HG03469 (cell line): Measurements from ENCODE around the gene ETV6.
A peak's percentile ranks its signal among the peaks of the same experiment; 100 is the strongest.

ENCODE experiments used
- ATAC-seq: cut with Tn5 transposase; IDR thresholded peaks from one replicate; pipeline ENCODE4 v1.9.1; 2021; ENCODE audit warnings: mild to moderate bottlenecking, moderate library complexity, moderate number of reproducible peaks; ENCODE audit not compliant: unreplicated experiment

Gene ETV6

DNA sequence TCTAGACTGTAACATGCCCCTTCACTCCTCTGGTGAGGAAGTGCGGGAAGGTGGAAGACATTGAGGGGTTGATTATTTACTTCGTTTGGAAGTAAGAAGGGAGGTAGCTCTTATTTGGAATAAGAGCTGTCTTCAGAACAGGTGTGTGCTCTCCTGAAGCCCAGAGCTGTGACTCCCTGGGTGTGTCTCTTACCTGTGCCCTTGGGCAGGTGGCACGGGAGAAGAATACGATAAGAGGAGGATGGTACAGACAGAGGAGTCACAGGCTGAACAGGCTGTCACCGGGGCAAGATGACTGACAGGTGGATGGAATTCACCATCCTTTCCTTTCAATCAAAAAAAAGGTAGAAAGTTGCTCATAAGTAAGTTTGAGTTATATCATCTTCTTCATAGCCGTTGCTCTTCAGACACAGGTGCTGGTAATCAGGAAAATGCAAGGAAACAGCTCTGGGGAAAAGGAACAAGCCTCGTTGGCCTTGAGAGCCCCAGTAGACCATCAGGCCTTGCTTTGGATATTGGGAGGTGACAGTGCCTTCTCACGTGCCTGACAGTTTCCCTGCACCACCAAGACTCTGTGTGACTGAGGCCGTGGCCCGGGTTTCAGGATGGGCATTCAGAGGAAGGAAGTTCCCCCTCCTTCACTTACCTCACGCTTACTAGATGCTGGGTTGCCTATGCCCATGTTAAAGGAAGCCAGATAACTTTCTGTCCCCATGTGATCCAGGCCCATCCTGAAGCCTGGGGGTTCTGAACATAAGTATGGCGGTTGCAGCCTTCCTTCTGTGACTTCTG lies 120.4 kb downstream of the ETV6 start:
- no peak for ATAC-seq

DNA sequence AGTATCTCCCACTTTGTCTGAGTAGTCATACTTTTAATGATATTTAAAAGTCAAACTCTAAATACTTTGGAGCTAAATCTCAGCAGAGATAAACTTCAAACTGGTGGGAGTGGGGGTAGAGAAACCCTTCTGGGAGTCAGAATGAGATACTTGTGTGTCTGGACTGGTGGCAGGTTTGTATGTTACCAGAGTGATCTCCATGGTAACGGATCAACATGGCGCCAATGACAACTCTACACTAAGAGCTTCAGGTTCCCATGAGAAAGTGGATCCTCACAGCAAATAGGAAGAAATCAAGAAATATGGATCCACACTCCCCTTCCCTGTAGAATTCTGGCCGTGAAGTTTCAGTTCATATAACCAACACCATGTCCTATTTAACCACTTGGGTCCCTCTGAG lies 121.9 kb downstream of the ETV6 start:
- ATAC-seq = no peak

DNA sequence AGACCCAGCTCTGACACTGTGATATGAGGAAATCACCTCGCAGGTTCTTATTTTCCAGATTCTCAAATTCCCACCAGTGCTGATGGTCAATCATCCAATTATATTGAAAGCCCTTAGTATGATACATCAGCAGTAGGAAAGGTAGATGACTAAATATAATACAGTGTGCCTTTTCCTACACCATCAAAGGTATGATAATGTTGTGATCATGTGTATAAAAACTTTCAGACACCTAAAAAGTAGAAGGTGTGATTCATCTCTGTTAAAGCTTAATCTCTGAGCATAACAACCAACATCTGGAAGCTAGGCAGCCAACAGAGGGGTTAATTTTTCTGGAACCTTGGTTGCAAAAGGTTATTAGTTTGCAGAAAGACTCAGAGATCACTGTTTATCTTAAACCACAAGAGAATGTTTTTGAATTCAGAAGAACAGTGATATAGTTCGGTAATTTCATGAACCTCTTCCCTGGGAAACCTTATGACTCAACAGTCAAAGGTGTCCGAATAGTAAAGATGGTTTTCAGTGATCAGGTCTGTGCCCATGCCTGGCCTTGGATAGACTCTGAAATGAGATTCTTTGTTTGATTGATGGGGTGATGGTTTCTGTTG lies 122.5 kb downstream of the ETV6 start:
- no peak for ATAC-seq

DNA sequence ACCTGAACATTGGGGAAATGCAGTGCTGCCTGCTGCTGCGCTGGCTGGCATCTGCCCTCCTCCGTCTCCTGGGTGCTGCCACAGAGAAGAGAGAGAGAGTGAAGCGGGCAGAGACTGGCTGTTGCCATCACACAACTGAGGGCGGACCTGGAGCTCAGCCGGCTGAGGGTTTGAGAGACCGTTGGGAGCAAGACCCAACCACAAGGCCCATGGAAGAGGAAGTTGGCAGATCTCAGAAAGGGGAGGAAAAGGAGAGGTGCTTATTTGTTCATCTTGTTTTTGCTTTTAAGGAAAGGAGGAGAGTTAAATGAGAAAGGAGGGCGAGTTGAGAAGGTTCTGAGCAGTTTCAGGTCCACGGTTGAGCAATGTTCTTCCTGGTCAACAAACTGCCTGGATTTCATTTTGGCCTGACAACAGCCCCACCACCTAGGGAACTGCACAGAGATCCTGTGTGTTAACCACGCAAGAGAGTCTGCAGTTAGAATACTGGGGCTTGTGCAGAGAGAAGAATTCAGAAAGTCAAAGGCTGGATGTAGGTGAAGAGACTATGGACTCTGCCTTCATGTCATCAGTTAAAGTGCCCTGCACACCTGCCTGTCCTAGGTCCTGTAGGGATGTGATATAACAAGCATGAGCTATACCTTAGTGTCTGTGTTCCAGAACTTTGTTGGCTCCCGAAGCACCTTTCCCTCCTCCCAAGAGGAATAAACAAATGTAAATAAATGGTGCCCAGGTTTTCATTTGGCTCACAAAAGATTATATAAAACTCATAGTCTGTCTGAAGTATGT lies 124.6 kb downstream of the ETV6 start:
- ATAC-seq = no peak

DNA sequence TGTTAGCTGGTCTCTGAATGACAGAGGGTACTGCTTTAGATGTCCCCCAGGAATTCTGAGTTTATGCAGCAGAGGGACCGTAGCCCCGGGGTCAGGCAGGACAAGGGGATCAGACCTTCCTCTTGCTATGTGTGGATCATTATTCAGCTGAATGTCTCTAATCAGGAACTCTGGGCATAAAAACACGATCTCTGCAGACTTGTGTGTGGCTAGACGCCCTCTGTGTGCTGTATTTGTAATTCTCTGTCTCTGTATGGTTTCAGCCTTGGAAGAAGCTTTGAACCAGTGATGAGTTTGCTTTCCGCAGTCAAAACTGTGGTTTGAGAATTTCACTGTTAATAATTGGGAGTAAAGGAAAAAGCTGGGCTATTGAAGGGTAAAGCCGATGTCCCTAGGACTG lies 125.3 kb downstream of the ETV6 start:
- no peak for ATAC-seq

DNA sequence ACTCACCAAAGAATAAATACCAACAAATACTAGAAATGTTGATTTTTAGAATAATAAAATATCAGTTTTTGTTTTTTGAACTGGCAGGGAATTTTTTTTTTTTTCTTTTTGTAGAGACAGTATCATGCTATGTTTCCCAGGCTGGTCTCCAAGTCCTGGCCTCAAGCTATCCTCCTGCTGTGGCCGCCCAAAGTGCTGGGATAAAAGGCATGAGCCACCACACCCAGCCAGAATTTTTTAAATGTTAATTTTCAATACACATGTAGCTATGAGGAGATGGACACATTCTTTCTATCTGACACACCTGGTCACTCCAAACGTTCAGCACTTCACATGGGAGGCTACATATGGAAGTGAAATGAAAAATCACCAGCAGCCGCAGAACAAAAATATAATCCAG lies 126.8 kb downstream of the ETV6 start:
- no peak for ATAC-seq

DNA sequence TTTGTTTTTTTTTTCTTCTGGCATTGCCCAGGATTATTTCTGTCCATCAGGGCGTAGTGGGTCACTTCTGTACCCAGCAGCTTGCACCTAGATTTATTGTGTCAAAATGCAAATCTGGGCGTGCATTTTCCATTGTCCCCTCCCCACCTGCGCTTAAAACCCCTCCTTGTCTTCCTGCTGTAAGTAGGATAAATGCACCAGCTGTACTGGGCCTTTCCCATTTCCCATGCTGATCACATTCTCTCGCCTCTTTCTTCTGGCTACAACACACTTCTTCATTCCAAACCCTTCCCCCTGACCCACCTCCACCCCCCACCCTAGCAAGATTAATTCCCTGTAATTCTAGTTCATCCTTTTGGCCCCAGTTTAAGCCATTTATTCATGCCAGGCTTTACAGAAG lies 128.0 kb downstream of the ETV6 start:
- ATAC-seq = no peak

DNA sequence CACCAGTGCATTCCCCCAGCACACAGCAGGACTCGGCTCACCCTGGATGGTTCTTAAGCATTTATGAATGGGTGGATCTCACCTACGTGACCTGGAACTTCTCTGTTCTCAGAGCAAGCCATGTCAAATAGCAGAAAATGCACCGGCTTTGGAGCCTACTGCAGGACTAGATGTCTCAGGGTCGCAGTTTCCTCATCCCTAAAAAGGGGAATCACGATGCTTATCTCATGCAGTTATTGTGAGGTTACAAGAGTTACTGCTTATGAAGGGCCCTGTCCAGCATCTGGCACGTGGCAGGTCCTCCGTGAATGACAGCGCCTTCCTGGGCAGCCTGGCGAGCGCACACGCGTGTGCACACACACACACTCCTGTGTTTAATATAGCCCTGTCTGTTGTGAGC lies 128.5 kb downstream of the ETV6 start:
- ATAC-seq = no peak

DNA sequence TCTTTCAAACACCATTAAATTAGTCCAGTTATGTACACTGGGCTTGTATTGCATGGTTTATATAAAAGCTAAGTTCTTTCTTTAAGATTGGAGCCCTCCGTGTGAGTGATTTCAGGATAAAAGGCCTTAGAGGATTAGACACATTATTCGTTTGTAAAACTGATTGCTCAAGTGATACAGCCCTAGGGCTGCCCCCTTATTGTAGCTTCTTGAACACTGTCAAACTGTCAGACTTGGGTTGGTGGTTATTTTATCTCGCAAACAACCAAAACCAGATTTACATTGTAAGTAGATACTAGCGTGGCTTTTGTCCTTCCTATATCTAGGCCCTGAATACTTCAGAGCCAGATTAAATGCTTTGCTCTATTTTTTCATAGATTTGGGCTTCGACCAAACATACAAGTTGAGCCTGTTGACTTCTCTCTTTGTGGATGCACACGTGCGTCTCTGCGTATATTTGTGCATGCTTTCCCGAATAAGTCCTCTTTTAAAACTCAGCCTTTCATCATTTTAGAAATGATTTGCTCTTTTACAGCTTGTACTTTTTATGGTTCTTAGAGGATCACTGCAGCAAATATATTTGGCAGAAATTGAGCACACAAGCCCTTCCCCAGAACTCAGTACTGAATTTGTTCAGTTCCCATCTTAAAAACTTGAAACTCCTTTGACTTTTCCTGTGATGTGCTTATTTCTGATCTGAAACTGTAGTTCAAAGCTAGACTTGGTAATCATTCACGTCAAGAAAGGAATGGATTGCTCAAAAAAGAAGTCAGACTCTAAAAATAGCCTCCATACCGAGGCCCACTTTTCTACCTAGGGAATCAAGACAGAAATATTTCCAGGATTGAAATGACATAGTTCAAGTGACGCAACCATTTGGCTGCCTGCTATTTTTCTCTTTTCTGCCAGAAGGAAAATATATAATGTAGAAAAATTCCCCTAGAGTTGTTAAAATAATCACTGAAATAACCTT lies 129.5 kb downstream of the ETV6 start:
- no peak for ATAC-seq

DNA sequence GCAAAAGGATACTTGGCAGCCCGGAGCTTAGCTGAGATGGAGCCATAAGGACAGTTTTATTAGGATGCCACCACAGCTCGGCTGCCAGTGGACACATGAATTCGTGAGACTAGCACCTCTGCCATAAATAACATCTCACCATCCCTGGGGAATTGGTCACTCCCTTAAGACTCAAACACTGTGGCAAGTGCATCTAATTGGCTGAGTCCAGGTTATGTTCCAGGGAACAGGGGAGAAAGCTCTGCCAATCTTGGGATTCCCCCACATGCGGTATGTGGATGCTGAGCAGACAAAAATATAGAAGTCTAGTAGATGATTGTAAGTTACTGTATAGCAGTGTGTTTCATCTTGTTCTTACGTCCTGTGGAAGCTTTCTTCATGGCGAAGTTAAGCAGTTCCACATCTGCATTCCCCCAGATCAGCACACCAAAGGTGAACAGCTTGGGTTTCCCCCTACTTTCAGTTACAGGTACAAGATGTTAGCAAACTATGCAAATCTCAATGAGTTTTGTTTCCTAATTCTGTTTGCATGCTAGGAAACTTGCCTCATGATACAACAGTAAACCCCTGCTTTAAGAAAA lies 131.1 kb downstream of the ETV6 start:
- peak; percentile 71 for ATAC-seq

DNA sequence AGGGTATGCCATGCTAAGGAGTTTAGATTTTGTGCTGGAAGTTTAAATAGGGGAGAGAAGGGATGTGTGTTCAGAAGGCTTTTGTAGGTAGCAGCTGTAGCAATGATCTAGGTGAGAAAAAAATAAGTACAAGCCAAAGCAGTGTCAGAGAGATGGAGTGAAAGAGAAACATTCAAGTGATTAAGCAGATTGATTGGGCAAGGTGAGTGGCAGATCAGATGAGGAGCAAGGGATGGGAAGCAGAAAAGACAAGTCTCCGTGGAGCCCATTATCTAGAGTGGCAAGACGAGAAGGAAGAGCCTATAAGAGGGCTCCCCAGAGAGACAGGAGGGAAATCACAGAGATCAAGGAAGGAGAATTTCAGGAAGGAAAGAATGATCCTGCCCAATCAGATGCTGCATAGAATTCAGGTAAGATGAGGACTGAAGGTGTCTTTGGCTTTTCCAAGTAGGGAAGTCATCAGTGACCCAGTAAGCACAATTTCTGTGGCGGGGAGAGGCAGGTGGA lies 133.5 kb downstream of the ETV6 start:
- ATAC-seq = no peak

DNA sequence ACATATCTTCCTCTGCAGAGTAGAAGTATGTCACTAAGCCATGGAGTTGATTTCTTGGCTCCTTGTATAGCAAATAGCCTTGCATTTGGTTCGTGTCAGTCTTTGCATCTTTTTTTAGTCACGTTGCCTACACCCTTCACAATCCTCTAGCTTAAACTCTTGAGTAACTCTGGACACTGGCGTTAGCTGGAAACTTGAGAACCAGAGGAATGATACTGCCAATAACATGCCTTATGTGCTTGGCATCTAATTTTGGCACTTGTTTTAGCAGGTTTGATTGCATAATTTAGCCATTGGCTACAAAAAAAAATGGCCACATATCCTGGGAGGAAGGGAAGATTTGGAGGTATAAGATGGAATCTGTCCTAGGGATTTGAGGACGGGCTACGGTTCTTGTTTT lies 136.2 kb downstream of the ETV6 start:
- no peak for ATAC-seq

DNA sequence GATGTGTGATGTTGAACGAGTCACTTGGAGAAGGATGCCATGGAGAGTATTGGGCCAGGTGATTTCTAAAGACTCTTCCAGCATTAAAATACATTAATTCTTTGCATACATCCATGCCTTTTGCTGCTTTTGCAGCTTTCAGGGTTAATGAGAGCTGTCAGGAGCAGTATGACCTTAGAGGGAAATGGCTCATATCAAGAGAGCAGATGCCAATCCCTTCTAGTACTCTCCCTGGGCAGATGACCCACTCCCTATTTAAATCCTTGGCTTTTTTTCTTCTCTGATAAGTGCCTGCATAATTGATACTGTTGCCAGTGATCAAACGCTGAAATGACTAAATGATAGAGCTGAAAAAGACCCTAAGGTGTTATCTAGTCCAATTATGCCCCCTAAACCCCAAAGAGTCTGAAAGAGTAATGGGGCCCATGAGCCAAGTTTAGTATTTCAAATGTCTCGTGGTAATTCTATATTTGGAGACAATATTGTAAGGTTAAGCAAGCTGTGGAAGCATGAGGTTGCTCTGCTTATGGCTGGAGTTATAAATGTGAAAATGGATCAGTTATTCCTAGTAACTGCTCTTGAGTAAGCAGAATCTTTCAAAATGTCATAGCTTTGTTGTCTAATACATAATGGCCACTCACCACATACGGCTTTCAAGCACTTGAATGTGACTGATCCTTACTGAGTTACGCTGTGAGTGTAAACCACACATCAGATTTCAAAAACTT lies 137.3 kb downstream of the ETV6 start:
- ATAC-seq = no peak

DNA sequence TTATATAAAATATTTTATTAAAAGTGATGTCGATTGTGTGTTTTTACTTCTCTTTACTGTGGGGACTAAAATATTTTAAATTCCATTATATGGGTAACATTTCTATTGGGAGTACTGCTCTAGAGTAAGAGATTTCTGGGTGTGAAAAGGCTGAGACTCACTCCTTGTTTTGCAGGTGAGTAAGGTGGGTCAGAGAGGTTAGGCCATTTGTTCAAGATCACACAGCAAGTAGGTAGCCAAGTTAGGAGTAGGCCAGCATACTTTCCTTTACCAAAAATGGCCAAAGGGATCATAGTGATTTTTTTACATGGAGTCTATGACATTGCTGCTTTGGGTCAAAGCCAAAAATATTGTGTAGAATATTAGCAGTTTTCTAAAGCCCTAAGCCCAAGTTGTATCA lies 138.0 kb downstream of the ETV6 start:
- ATAC-seq = no peak

DNA sequence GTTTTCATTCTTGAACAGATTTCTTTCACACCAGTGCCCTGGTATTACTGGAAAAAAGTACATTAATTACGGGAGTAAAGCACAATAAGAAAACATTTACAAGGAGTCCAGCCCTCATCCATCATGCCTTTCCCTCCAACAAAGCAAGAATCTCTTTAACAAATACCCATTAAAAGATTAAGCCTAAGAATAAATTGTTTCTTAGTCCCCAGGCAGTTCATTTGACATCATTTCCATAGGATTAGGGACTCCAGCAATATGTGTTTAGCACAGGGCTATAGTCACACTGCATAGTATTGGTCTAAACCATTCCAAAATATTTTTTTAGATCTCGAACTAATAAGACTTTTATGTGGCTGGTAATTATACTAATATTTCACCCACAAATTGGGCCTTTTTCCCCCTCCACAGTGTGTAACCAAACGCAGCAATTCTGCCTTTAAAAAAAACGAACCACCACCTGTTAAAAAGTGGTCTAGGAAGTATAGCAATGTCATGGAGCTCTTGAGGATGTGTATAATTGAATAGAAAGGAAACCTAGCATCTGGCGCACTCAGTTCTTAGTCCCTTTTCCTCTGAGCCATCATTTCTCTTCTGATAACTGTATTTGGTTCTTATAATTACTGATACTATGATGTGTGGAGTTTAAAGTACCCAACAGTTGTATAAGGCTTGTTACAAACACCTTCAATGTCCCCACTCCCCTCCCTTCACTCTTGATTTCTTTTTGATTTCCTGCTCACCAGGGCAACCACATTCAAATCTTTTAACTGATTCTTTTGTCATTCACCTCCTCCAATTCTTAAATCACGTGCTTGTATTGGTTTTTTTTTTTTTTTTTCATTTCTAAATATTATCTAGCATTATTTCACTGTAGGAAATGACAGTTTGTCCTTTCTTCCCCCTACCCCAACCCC lies 138.7 kb downstream of the ETV6 start:
- no peak for ATAC-seq

DNA sequence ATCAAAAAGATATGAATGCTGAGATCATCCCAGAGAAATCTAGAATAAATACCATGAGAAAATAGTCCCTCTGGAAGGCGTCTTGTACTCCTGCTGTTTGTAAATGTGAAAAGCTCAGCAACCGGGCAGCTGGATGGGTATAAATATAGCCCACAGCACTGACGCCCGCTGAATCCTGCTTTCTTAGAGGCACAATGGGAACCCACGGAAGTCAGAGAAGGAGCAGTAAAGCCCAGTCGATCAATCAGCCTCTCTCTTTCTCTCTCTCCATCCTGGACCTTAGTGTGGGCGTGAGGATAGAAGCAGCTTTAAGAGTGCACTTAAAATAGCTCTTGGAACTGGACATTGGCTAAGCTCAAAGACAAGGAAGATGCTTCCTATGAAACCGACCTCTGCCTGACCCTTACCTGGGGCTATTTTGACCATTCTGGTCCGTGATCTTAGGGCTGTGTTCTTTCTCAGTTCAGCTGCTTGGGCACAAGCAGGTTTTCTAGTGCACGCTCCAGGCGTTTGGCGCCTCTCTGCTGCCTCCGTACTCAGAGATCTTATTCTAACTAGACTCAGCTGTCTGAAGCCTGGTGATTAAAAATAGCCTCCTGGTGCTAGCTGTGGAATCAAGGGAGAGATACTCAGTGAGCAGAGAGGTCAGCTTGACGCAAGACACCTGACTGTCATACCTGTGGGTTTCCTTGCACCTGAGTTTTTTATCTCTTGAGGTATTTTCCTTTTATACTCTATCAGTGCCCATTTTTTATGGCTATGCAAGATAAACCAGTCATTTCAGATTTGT lies 144.6 kb downstream of the ETV6 start:
- ATAC-seq = no peak

DNA sequence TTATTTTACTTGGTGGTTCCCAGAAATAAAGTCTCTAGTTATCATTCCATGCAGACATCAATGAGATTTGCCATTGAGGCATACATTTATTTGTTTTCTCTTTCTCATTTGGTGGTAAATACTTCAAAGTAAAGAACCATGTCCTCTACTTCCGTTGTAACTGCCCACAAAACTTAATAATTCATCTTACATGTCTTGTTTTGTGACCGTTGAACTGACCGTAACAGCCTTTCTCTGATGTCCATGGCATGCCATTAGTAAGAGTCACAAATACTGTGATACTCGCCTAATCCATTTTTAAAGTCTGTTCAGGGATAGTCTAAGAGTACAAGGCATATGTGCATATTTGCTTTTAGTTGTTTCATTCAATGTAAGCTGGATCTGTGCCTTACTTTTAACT lies 145.3 kb downstream of the ETV6 start:
- no peak for ATAC-seq
